ENCODE results near the gene TCERG1L. TPM values are rescaled to one million over a fixed set of nuclear protein-coding genes. Genes with fewer than 3 reads are reported as not detected.

The TCERG1L gene
- total RNA-seq, 2 experiments from 2014 or later = not detected

GRCh38 chr10:131049016-131049415, 262.5 kb downstream of the TCERG1L start:
- H3K27ac Mint-ChIP-seq = no peak overlapping the region
- H3K4me3 Mint-ChIP-seq = no peak overlapping the region
- no peaks in the 10 kb centered on the region for H3K36me3 Mint-ChIP-seq (ENCODE audit: low read depth)
- ChIA-PET CTCF (no interaction called here), POLR2A (no interaction called here)
- H3K27me3 Mint-ChIP-seq = no peaks in the 10 kb centered on the region
- peaks cover 4% of the 10 kb centered on the region for H3K9me3 Mint-ChIP-seq
- DNase-seq = no peak
- H3K4me1 Mint-ChIP-seq = no peaks in the 10 kb centered on the region

- POLR2A ChIA-PET = no interaction called here
- H3K4me3 Mint-ChIP-seq = no peak overlapping the region
- CTCF ChIA-PET = no interaction called here
- H3K9me3 Mint-ChIP-seq = peaks cover 4% of the 10 kb centered on the region
- H3K4me1 Mint-ChIP-seq = no peaks in the 10 kb centered on the region
- no peaks in the 10 kb centered on the region for H3K36me3 Mint-ChIP-seq (ENCODE audit: low read depth)
- no peaks in the 10 kb centered on the region for H3K27me3 Mint-ChIP-seq
- H3K27ac Mint-ChIP-seq = no peak overlapping the region
- no peak for DNase-seq
These were observed 262.9 kb downstream of the TCERG1L start for GRCh38 chr10:131048606-131049005.

DNA sequence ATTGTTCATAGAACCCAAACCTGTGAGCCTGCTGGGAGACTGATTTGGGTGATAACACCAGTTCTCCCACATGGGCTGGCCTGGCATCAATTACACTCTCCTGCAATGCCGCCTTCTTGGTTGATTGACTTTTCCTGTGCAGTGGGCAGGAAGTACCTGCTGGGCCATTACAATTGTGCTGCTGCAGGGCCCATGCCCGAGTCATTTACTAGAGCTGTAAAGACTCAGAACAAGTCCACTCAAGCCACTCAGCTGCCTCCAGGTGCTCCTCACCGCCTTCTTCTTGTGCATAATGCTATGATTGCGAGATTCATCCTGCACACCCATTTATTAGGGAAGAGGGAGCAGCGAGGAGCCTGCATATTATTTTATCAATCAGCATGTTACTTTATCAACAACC, 264.0 kb downstream of the TCERG1L start:
- ChIA-PET CTCF (no interaction called here), POLR2A (no interaction called here)
- no peak overlapping the region for H3K27ac Mint-ChIP-seq

DNA sequence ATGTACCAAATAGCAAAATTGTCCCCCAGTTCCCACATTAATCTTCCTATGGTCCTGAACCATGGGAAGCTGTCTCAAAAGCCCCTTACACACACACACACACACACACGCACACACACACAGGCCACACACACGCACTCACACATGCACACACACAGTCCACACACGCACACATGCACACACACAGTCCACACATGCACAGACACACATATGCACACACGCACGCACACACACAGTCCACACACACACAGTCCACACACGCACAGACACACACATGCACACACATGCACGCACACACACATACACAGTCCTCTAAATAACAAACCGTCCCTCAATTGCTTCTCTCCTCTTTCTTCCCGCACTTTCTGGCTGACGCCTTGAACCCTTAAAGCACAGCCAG, 265.3 kb downstream of the TCERG1L start:
- no peaks in the 10 kb centered on the region for H3K36me3 Mint-ChIP-seq (ENCODE audit: low read depth)
- ChIA-PET CTCF (no interaction called here), POLR2A (no interaction called here)
- H3K4me3 Mint-ChIP-seq = no peak overlapping the region
- no peaks in the 10 kb centered on the region for H3K27me3 Mint-ChIP-seq
- H3K9me3 Mint-ChIP-seq = peaks cover 3% of the 10 kb centered on the region
- no peaks in the 10 kb centered on the region for H3K4me1 Mint-ChIP-seq
- H3K27ac Mint-ChIP-seq = no peak overlapping the region
- no peak for DNase-seq

More for the DNA sequence above, 264.0 kb downstream of the TCERG1L start:
- Mint-ChIP-seq H3K27me3 (no peaks in the 10 kb centered on the region), H3K36me3 (ENCODE audit: low read depth) (no peaks in the 10 kb centered on the region), H3K4me3 (no peak overlapping the region), H3K9me3 (peaks cover 4% of the 10 kb centered on the region), H3K4me1 (no peaks in the 10 kb centered on the region)
- DNase-seq = no peak

DNA sequence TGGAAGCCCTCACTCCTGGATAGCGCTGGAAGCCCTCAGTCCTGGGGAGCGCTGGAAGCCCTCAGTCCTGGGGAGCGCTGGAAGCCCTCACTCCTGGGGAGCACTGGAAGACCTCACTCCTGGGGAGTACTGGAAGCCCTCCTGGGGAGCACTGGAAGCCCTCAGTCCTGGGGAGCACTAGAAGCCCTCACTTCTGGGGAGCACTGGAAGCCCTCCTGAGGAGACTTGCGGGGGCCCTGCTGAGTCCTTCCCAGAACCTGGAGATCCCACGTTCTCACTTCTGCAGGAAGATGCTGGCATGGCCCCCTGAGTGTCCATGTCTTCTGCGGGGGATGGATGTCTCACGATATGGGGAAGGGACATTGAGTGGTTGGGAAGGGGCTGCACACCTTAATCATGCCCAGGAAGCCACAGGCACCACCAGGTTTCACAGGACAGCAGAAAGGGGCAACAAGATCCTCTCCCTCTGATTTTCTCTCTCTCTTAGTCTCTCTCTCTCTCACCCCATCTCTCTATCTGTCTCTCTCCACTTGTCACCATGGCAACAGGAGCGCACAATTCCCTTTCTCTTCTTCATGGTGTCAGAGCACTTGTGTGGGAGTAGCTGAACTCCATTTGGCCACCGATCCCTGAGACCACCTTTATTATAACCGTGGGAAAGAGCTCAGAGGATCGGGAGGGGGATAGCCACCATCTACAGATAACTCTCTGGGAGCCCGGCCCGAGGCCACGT, 267.0 kb downstream of the TCERG1L start:
- Mint-ChIP-seq H3K36me3 (ENCODE audit: low read depth) (no peaks in the 10 kb centered on the region), H3K4me1 (no peaks in the 10 kb centered on the region), H3K27me3 (no peaks in the 10 kb centered on the region), H3K27ac (no peak overlapping the region), H3K9me3 (no peaks in the 10 kb centered on the region), H3K4me3 (no peak overlapping the region)
- no peak for DNase-seq
- ChIA-PET POLR2A (no interaction called here), CTCF (no interaction called here)

DNA sequence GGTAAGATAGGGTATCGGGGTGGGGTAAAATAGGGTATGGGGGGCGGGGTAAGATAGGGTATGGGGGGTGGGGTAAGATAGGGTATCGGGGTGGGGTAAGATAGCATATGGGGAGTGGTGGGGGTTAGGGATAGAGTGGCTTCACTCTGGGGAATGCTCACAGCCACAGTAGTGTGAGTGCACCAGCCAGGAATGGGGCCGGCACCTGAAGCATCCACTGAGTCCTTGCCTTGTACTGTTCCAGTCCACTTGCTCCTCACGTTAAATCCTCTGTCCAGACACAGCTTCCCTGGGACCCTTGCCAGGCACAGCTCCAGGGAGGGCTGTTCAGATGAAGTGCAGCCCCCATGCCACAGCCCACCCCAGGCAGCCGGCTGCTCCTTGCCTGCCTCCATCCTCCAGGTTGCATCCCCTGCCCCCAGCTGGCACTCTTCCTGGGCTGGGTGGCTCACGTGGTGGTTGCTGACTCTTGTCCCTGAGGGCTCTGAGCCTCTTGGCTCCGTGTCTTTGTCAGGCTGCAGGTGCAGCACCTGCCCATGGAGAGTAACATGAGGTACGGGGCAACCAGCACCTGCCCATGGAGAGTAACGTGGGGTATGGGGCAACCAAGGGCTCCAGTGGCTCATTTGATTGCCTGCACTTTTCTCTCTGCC, 268.4 kb downstream of the TCERG1L start:
- DNase-seq = no peak
- no peaks in the 10 kb centered on the region for H3K36me3 Mint-ChIP-seq (ENCODE audit: low read depth)
- no peak overlapping the region for H3K4me3 Mint-ChIP-seq
- no peaks in the 10 kb centered on the region for H3K9me3 Mint-ChIP-seq
- POLR2A ChIA-PET = no interaction called here
- CTCF ChIA-PET = no interaction called here
- H3K27ac Mint-ChIP-seq = no peak overlapping the region
- H3K27me3 Mint-ChIP-seq = no peaks in the 10 kb centered on the region
- no peaks in the 10 kb centered on the region for H3K4me1 Mint-ChIP-seq

Measured in activated CD4-positive, alpha-beta T cell treated with anti-CD3 and anti-CD28 coated beads, Interleukin-2, amount 10 ng/mL, durations not matched to agents 7 days and 5 days (primary cell).